Vagina (tissue), 2 donors: ENCODE results near the gene KAZALD1.

Experiments
- CTCF ChIP-seq, 3 experiments: fragments of 450-650 bp in 2 of 3; fragments of 200-600 bp in 1 of 3; sonication (generic) in 1 of 3; IDR thresholded peaks; one replicate each; pipeline ENCODE4 v1.5.1; 2017 to 2019; ENCODE audit warnings: antibody characterized with exemption in 3 of 3, mild to moderate bottlenecking in 2 of 3, moderate library complexity in 2 of 3
- POLR2A ChIP-seq, 2 donors: fragments of 450-650 bp; IDR thresholded peaks; one replicate each; pipeline ENCODE4 v1.6.1; 2017; ENCODE audit warnings: antibody characterized with exemption in 2 of 2, mild to moderate bottlenecking in 2 of 2, moderate library complexity in 2 of 2

GRCh38 chr10:101028446-101029337 lies 33.1 kb upstream of the KAZALD1 start:
- TF ChIP-seq POLR2A (IDR thresholded peaks at IDR 0.05) (no peak), CTCF (IDR thresholded peaks at IDR 0.05) (no peak)
